ENCODE results near the gene NSG1. TPM values are rescaled to one million over a fixed set of nuclear protein-coding genes. Genes with fewer than 3 reads are reported as not detected.

NSG1 gene
- total RNA-seq, 1 donor from 2014 or later: 10.6 TPM

- Histone ChIP-seq H4K20me1 (ENCODE audit: insufficient read depth, low read length) (no peaks in the 10 kb centered on the region), H3K79me2 (ENCODE audit: insufficient read depth, low read length) (no peaks in the 10 kb centered on the region), H3K9ac (ENCODE audit: low read length) (no peak overlapping the region), H2AFZ (ENCODE audit: low read depth, low read length) (no peak overlapping the region), H3K4me1 (ENCODE audit: insufficient read depth, low read length) (no peaks in the 10 kb centered on the region), H3K4me3 (ENCODE audit: insufficient read depth, low read depth, low read length) (no peak overlapping the region), H3K4me2 (ENCODE audit: low read length) (no peak overlapping the region), H3K9me3 (ENCODE audit: insufficient read depth, low read depth, low read length) (no peaks in the 10 kb centered on the region), H3K36me3 (ENCODE audit: insufficient read depth, low read length) (no peaks in the 10 kb centered on the region), H3K27ac (ENCODE audit: low read depth, low read length) (no peak overlapping the region), H3K27me3 (ENCODE audit: insufficient read depth, low read length) (no peaks in the 10 kb centered on the region)
- peaks cover 2% of the 10 kb centered on the region for H3K36me3 Mint-ChIP-seq (ENCODE audit: low read depth, unreplicated experiment)
- FAIRE-seq: no peak
- H3K4me1 Mint-ChIP-seq (ENCODE audit: low read depth, unreplicated experiment): no peaks in the 10 kb centered on the region
- no peaks in the 10 kb centered on the region for H3K9me3 Mint-ChIP-seq (ENCODE audit: unreplicated experiment)
- H3K4me3 Mint-ChIP-seq (ENCODE audit: unreplicated experiment): no peak overlapping the region
- H3K27ac Mint-ChIP-seq (ENCODE audit: unreplicated experiment): no peak overlapping the region
- H3K27me3 Mint-ChIP-seq (ENCODE audit: low read depth, unreplicated experiment): peaks cover 19% of the 10 kb centered on the region
- TF ChIP-seq CTCF (IDR thresholded peaks at IDR 0.05; ENCODE audit: insufficient read depth, low read depth, low read length): no peak
- TF ChIP-seq EZH2 (IDR thresholded peaks at IDR 0.05; ENCODE audit: insufficient read depth, low read length): no peak
- DNase-seq (ENCODE audit: low read depth): no peak
Measured at GRCh38 chr4:4410271-4410670, 23.4 kb downstream of the NSG1 start.

- Histone ChIP-seq H2AFZ (ENCODE audit: low read depth, low read length) (no peak overlapping the region), H3K36me3 (ENCODE audit: insufficient read depth, low read length) (no peaks in the 10 kb centered on the region), H3K79me2 (ENCODE audit: insufficient read depth, low read length) (no peaks in the 10 kb centered on the region), H3K9ac (ENCODE audit: low read length) (no peak overlapping the region), H3K9me3 (ENCODE audit: insufficient read depth, low read depth, low read length) (no peaks in the 10 kb centered on the region), H3K27me3 (ENCODE audit: insufficient read depth, low read length) (no peaks in the 10 kb centered on the region), H3K4me3 (ENCODE audit: insufficient read depth, low read depth, low read length) (no peak overlapping the region), H4K20me1 (ENCODE audit: insufficient read depth, low read length) (no peaks in the 10 kb centered on the region), H3K4me2 (ENCODE audit: low read length) (no peak overlapping the region), H3K4me1 (ENCODE audit: insufficient read depth, low read length) (no peaks in the 10 kb centered on the region), H3K27ac (ENCODE audit: low read depth, low read length) (no peak overlapping the region)
- peaks cover 3% of the 10 kb centered on the region for H3K9me3 Mint-ChIP-seq (ENCODE audit: unreplicated experiment)
- no peak for FAIRE-seq
- H3K27me3 Mint-ChIP-seq (ENCODE audit: low read depth, unreplicated experiment): peaks cover 12% of the 10 kb centered on the region
- TF ChIP-seq EZH2 (IDR thresholded peaks at IDR 0.05; ENCODE audit: insufficient read depth, low read length): no peak
- TF ChIP-seq CTCF (IDR thresholded peaks at IDR 0.05; ENCODE audit: insufficient read depth, low read depth, low read length): no peak
- H3K36me3 Mint-ChIP-seq (ENCODE audit: low read depth, unreplicated experiment): peaks cover 9% of the 10 kb centered on the region
- no peaks in the 10 kb centered on the region for H3K4me1 Mint-ChIP-seq (ENCODE audit: low read depth, unreplicated experiment)
- no peak overlapping the region for H3K4me3 Mint-ChIP-seq (ENCODE audit: unreplicated experiment)
- H3K27ac Mint-ChIP-seq (ENCODE audit: unreplicated experiment): no peak overlapping the region
- no peak for DNase-seq (ENCODE audit: low read depth)
Measured at GRCh38 chr4:4411906-4412305, 25.0 kb downstream of the NSG1 start.

- no peak overlapping the region for H3K4me3 Mint-ChIP-seq (ENCODE audit: unreplicated experiment)
- FAIRE-seq: no peak
- H3K36me3 ChIP-seq (ENCODE audit: insufficient read depth, low read length): no peaks in the 10 kb centered on the region
- no peak overlapping the region for H3K4me2 ChIP-seq (ENCODE audit: low read length)
- no peaks in the 10 kb centered on the region for H3K4me1 ChIP-seq (ENCODE audit: insufficient read depth, low read length)
- H3K4me3 ChIP-seq (ENCODE audit: insufficient read depth, low read depth, low read length): no peak overlapping the region
- no peak overlapping the region for H2AFZ ChIP-seq (ENCODE audit: low read depth, low read length)
- H3K27me3 Mint-ChIP-seq (ENCODE audit: low read depth, unreplicated experiment): peaks cover 5% of the 10 kb centered on the region
- no peaks in the 10 kb centered on the region for H3K4me1 Mint-ChIP-seq (ENCODE audit: low read depth, unreplicated experiment)
- DNase-seq (ENCODE audit: low read depth): no peak
- H3K27ac Mint-ChIP-seq (ENCODE audit: unreplicated experiment): no peak overlapping the region
- no peak overlapping the region for H3K27ac ChIP-seq (ENCODE audit: low read depth, low read length)
- H3K9me3 Mint-ChIP-seq (ENCODE audit: unreplicated experiment): peaks cover 3% of the 10 kb centered on the region
- H3K9me3 ChIP-seq (ENCODE audit: insufficient read depth, low read depth, low read length): no peaks in the 10 kb centered on the region
- H3K36me3 Mint-ChIP-seq (ENCODE audit: low read depth, unreplicated experiment): peaks cover 12% of the 10 kb centered on the region
- H4K20me1 ChIP-seq (ENCODE audit: insufficient read depth, low read length): no peaks in the 10 kb centered on the region
- no peak overlapping the region for H3K9ac ChIP-seq (ENCODE audit: low read length)
- TF ChIP-seq CTCF (IDR thresholded peaks at IDR 0.05; ENCODE audit: insufficient read depth, low read depth, low read length): no peak
- no peak for TF ChIP-seq EZH2 (IDR thresholded peaks at IDR 0.05; ENCODE audit: insufficient read depth, low read length)
- H3K27me3 ChIP-seq (ENCODE audit: insufficient read depth, low read length): no peaks in the 10 kb centered on the region
- no peaks in the 10 kb centered on the region for H3K79me2 ChIP-seq (ENCODE audit: insufficient read depth, low read length)
Measured at GRCh38 chr4:4412641-4413372, 25.9 kb downstream of the NSG1 start.

Data from astrocyte (in vitro differentiated cells and primary cell).